Stimulated activated naive CD8-positive, alpha-beta T cell treated with anti-CD3 and anti-CD28 coated beads, Interleukin-15, Interleukin-2, amounts not matched to agents 100 ng/mL and 50 ng/mL, for 24 hours (primary cell): ENCODE data around the gene NAXE.
"Not testable (repeated sequence)": the region's sequence is repeated elsewhere in the genome, so short reads cannot be mapped to it uniquely, and the experiment has no call there.

Experiments
- H3K27ac Mint-ChIP-seq: one replicate; pipeline ENCODE4 v1.8.0; 2021; ENCODE audit warnings: mild to moderate bottlenecking, mixed read lengths
- H3K27me3 Mint-ChIP-seq: one replicate; pipeline ENCODE4 v1.8.0; 2021; ENCODE audit warnings: mixed read lengths
- H3K36me3 Mint-ChIP-seq: one replicate; pipeline ENCODE4 v1.8.0; 2021; ENCODE audit warnings: low read depth, mixed read lengths
- H3K4me1 Mint-ChIP-seq: one replicate; pipeline ENCODE4 v1.8.0; 2021; ENCODE audit warnings: low read depth, mixed read lengths
- H3K4me3 Mint-ChIP-seq: one replicate; pipeline ENCODE4 v1.8.0; 2021; ENCODE audit warnings: mild to moderate bottlenecking, mixed read lengths
- H3K9me3 Mint-ChIP-seq: one replicate; pipeline ENCODE4 v1.8.0; 2021; ENCODE audit warnings: mixed read lengths

Gene NAXE

GRCh38 chr1:156615946-156616345, 24.4 kb downstream of the NAXE start:
- H3K27ac Mint-ChIP-seq: no peak overlapping the region
- H3K27me3 Mint-ChIP-seq: peaks cover 61% of the 10 kb centered on the region
- peaks cover 3% of the 10 kb centered on the region for H3K4me1 Mint-ChIP-seq
- no peak overlapping the region for H3K4me3 Mint-ChIP-seq
- H3K36me3 Mint-ChIP-seq: no peaks in the 10 kb centered on the region
- no peaks in the 10 kb centered on the region for H3K9me3 Mint-ChIP-seq

GRCh38 chr1:156616463-156616862, 24.9 kb downstream of the NAXE start:
- H3K36me3 Mint-ChIP-seq: no peaks in the 10 kb centered on the region
- H3K4me1 Mint-ChIP-seq: peaks cover 3% of the 10 kb centered on the region
- no peaks in the 10 kb centered on the region for H3K9me3 Mint-ChIP-seq
- H3K27me3 Mint-ChIP-seq: peaks cover 64% of the 10 kb centered on the region
- no peak overlapping the region for H3K27ac Mint-ChIP-seq
- H3K4me3 Mint-ChIP-seq: no peak overlapping the region

- peaks cover 3% of the 10 kb centered on the region for H3K4me1 Mint-ChIP-seq
- H3K27ac Mint-ChIP-seq: no peak within 1 kb of the TSS
- H3K27me3 Mint-ChIP-seq: peaks cover 68% of the 10 kb centered on the region
- H3K36me3 Mint-ChIP-seq: no peaks in the 10 kb centered on the region
- no peaks in the 10 kb centered on the region for H3K9me3 Mint-ChIP-seq
- no peak within 1 kb of the TSS for H3K4me3 Mint-ChIP-seq
These were observed 27.4 kb downstream of the NAXE start, which contains the start of gene HAPLN2 for GRCh38 chr1:156618853-156619581. Gene HAPLN2, plus strand, starts transcription at chr1:156619415. Its CDS starts 4,076 bp downstream, at chr1:156623491.

GRCh38 chr1:156619582-156619955, 28.0 kb downstream of the NAXE start:
- H3K27ac Mint-ChIP-seq: no peak overlapping the region
- H3K4me1 Mint-ChIP-seq: peaks cover 6% of the 10 kb centered on the region
- H3K4me3 Mint-ChIP-seq: no peak overlapping the region
- H3K36me3 Mint-ChIP-seq: no peaks in the 10 kb centered on the region
- no peaks in the 10 kb centered on the region for H3K9me3 Mint-ChIP-seq
- H3K27me3 Mint-ChIP-seq: peaks cover 69% of the 10 kb centered on the region

- Mint-ChIP-seq H3K27ac (no peak overlapping the region), H3K36me3 (no peaks in the 10 kb centered on the region), H3K4me3 (no peak overlapping the region), H3K27me3 (peaks cover 67% of the 10 kb centered on the region), H3K4me1 (peaks cover 13% of the 10 kb centered on the region), H3K9me3 (no peaks in the 10 kb centered on the region)
These were observed 31.2 kb downstream of the NAXE start for GRCh38 chr1:156622581-156623297.

- Mint-ChIP-seq H3K27ac (no peak overlapping the region), H3K27me3 (peaks cover 67% of the 10 kb centered on the region), H3K4me3 (peak overlapping the region; percentile 23)
These were observed 32.6 kb downstream of the NAXE start for GRCh38 chr1:156623946-156624813.

GRCh38 chr1:156624814-156625435, 33.3 kb downstream of the NAXE start:
- no peak overlapping the region for H3K27ac Mint-ChIP-seq
- peaks cover 10% of the 10 kb centered on the region for H3K4me1 Mint-ChIP-seq
- peaks cover 67% of the 10 kb centered on the region for H3K27me3 Mint-ChIP-seq
- peak overlapping the region; percentile 23 for H3K4me3 Mint-ChIP-seq
- no peaks in the 10 kb centered on the region for H3K9me3 Mint-ChIP-seq
- H3K36me3 Mint-ChIP-seq: no peaks in the 10 kb centered on the region

More at GRCh38 chr1:156623946-156624813, 32.6 kb downstream of the NAXE start:
- H3K9me3 Mint-ChIP-seq: no peaks in the 10 kb centered on the region
- H3K4me1 Mint-ChIP-seq: peaks cover 10% of the 10 kb centered on the region
- no peaks in the 10 kb centered on the region for H3K36me3 Mint-ChIP-seq

- Mint-ChIP-seq H3K4me1 (peaks cover 10% of the 10 kb centered on the region), H3K27me3 (peaks cover 65% of the 10 kb centered on the region)
These were observed 34.0 kb downstream of the NAXE start for GRCh38 chr1:156625436-156626078.

GRCh38 chr1:156626079-156626438, 34.5 kb downstream of the NAXE start:
- Mint-ChIP-seq H3K4me3 (peak overlapping the region; percentile 63), H3K27me3 (peaks cover 65% of the 10 kb centered on the region), H3K27ac (no peak overlapping the region), H3K36me3 (no peaks in the 10 kb centered on the region), H3K9me3 (no peaks in the 10 kb centered on the region), H3K4me1 (peaks cover 10% of the 10 kb centered on the region)

More at GRCh38 chr1:156625436-156626078, 34.0 kb downstream of the NAXE start:
- Mint-ChIP-seq H3K9me3 (no peaks in the 10 kb centered on the region), H3K4me3 (peak overlapping the region; percentile 63), H3K27ac (no peak overlapping the region), H3K36me3 (no peaks in the 10 kb centered on the region)

- Mint-ChIP-seq H3K27ac (no peak overlapping the region), H3K4me1 (peaks cover 10% of the 10 kb centered on the region), H3K36me3 (no peaks in the 10 kb centered on the region), H3K27me3 (peaks cover 66% of the 10 kb centered on the region), H3K4me3 (no peak overlapping the region), H3K9me3 (no peaks in the 10 kb centered on the region)
These were observed 35.8 kb downstream of the NAXE start for GRCh38 chr1:156627313-156627880.

GRCh38 chr1:156629823-156630449, 38.4 kb downstream of the NAXE start:
- Mint-ChIP-seq H3K27me3 (peaks cover 64% of the 10 kb centered on the region), H3K9me3 (no peaks in the 10 kb centered on the region), H3K4me3 (no peak overlapping the region), H3K4me1 (peaks cover 7% of the 10 kb centered on the region), H3K36me3 (no peaks in the 10 kb centered on the region), H3K27ac (no peak overlapping the region)

GRCh38 chr1:156631152-156631551, 39.6 kb downstream of the NAXE start:
- H3K4me3 Mint-ChIP-seq, H3K36me3 Mint-ChIP-seq, H3K9me3 Mint-ChIP-seq, H3K4me1 Mint-ChIP-seq, H3K27ac Mint-ChIP-seq: not testable (repeated sequence)
- H3K27me3 Mint-ChIP-seq: peaks cover 61% of the 10 kb centered on the region

GRCh38 chr1:156632355-156632754, 40.8 kb downstream of the NAXE start:
- H3K36me3 Mint-ChIP-seq: no peaks in the 10 kb centered on the region
- no peak overlapping the region for H3K4me3 Mint-ChIP-seq
- no peak overlapping the region for H3K27ac Mint-ChIP-seq
- H3K9me3 Mint-ChIP-seq: no peaks in the 10 kb centered on the region
- peaks cover 60% of the 10 kb centered on the region for H3K27me3 Mint-ChIP-seq
- no peaks in the 10 kb centered on the region for H3K4me1 Mint-ChIP-seq
